HG03025 (cell line): Measurements from ENCODE around the gene PRRT1.
"Not testable (repeated sequence)": the region's sequence is repeated elsewhere in the genome, so short reads cannot be mapped to it uniquely, and the experiment has no call there.

Source experiments
- ATAC-seq: cut with Tn5 transposase; IDR thresholded peaks from one replicate; pipeline ENCODE4 v1.9.1; 2021; ENCODE audit warnings: mild to moderate bottlenecking, moderate library complexity; ENCODE audit not compliant: unreplicated experiment, low FRiP score

PRRT1 gene

DNA sequence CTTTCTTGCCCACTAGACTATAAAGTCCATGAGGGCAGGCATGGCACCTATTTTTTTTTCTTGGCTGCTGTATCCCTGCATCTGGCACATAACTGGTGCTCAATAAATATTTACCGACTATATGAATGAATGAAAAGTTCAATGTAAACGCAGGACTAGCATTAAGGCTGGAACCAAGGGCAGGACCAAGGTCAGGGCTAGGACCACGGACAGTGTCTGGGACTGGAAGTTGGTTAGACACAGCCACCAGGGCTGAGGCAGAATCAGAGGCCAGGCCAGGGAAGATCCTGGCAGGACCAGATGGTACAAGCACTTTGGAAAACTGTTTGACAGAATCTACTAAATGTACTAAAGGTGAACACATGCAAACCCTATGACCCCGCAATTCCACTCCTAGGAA, 46.3 kb downstream of the PRRT1 start:
- ATAC-seq, result no peak

DNA sequence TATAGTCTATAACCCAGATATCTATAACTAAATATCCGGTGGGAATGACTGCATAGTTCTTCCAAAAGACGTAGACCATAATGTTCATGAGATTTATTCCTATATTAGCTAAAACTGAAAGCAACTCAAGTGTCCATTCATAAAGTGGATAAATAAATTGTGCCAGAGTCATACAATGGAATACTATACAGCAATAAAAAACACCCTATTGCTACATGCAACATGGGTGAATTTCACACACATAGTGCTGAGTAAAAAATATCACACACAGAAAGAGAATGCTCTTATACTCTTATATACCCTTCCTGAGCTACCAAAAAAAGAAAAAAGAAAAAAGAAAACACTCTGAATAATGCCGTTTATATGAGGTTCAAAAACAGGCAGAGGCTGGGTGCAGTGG, 49.5 kb downstream of the PRRT1 start:
- ATAC-seq, result no peak

DNA sequence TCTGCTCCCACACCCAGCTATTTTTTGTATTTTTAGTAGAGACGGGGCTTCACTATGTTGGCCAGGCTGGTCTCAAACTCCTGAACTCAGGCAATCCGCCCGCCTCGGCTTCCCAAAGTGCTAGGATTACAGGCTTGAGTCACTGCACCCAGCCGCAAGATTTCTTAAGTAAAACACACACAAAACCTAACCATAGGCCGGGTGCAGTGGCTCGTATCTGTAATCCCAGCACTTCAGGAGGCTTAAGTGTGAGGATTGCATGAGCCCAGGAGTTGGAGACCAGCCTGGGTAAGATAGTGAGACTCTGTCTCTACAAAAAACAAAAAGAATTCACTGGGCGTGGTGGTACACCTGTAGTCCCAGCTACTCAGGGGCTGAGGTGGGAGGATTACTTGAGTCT, 51.5 kb downstream of the PRRT1 start:
- not testable (repeated sequence) for ATAC-seq
